Heart left ventricle (tissue), 16 donors: ENCODE measurements around the gene MELK. TPM values are rescaled to one million over a fixed set of nuclear protein-coding genes. Genes with fewer than 3 reads are reported as not detected.

Experiments used
- ATAC-seq, 4 donors: fragments of 200-7000 bp; cut with Tn5 transposase; one replicate each; pipeline ENCODE4 v1.9.1; 2020 to 2022; ENCODE audit warnings: moderate library complexity in 4 of 4, mild to moderate bottlenecking in 3 of 4, moderate number of reproducible peaks in 1 of 4
- DNase-seq, 5 donors: peaks; one replicate each; pipeline ENCODE4 v3.0.0-alpha.2; 2020
- H3K27ac ChIP-seq, 12 donors: fragments of 200-600 bp; sonication (generic) in 4 of 12; one replicate each; pipeline versions ENCODE4 v1.5.0 to v1.8.0; 2016 to 2022; ENCODE audit warnings: mild to moderate bottlenecking in 2 of 12
- H3K27me3 ChIP-seq, 9 donors: fragments of 200-600 bp; sonication (generic) in 2 of 9; one replicate each; pipeline versions ENCODE4 v1.5.1 to v1.8.0; 2016 to 2022; ENCODE audit warnings: mild to moderate bottlenecking in 3 of 9
- H3K36me3 ChIP-seq, 9 donors: fragments of 200-600 bp; sonication (generic) in 2 of 9; one replicate each; pipeline versions ENCODE4 v1.5.0 to v1.8.0; 2018 to 2022; ENCODE audit warnings: mild to moderate bottlenecking in 2 of 9
- H3K4me1 ChIP-seq, 12 donors: fragments of 200-600 bp; sonication (generic) in 4 of 12; one replicate each; pipeline versions ENCODE4 v1.5.0 to v1.8.0; 2016 to 2022; ENCODE audit warnings: mild to moderate bottlenecking in 3 of 12
- H3K4me3 ChIP-seq, 12 donors: fragments of 200-600 bp; sonication (generic) in 4 of 12; one replicate each; pipeline versions ENCODE4 v1.5.0 to v1.8.0; 2017 to 2022; ENCODE audit warnings: mild to moderate bottlenecking in 9 of 12, moderate library complexity in 4 of 12
- H3K9me3 ChIP-seq, 12 donors: fragments of 200-600 bp; sonication (generic) in 4 of 12; one replicate each; pipeline versions ENCODE4 v1.5.0 to v1.8.0; 2016 to 2022; ENCODE audit warnings: mild to moderate bottlenecking in 1 of 12
- POLR2A ChIP-seq, 2 donors: fragments of 450-650 bp; IDR thresholded peaks; one replicate each; pipeline ENCODE4 v1.6.1; 2017; ENCODE audit warnings: antibody characterized with exemption in 2 of 2, mild to moderate bottlenecking in 2 of 2, moderate library complexity in 2 of 2
- WGBS, 4 donors: extraction: QIAGEN DNeasy Blood & Tissue Kit in 2 of 4; methylation state at CpG; one replicate each; pipeline versions ENCODE4 v1.1.5 to v1.1.7; 2013 to 2018; 5-methylcytosine and 5-hydroxymethylcytosine counted together
- intact Hi-C, 10 donors: fragments of 100-400 bp; cut with DNase I; formaldehyde crosslinking; loops; one replicate each; pipeline versions ENCODE4 v1.11.1 to v1.14.2; 2022
- polyA plus RNA-seq, 2 donors: library from polyadenylated mRNA; stranded (reverse); fragments of 200-250 nt; gene quantifications; one replicate each; pipeline ENCODE4 v1.2.3, GENCODE V29; 2013
- total RNA-seq, 9 donors: library from RNA; depleted of rRNA in 2 of 9; stranded (reverse); fragments of >200 nt in 2 of 9; fragmentation: NEBNext Ultra II Directional in 3 of 9; extraction: Animal tissue kit (Norgen Biotek cat#: 25700) in 3 of 9; gene quantifications; one replicate each; pipeline versions ENCODE4 v1.1.0 to v1.2.4, GENCODE V29; 2016 to 2023
- TF ChIP-seq, protein P1 (sequence below), 12 donors: fragments of 200-600 bp; sonication (generic) in 4 of 12; IDR thresholded peaks; one replicate each; pipeline versions ENCODE4 v1.5.0 to v1.8.0; 2018 to 2022; ENCODE audit warnings: antibody characterized with exemption in 12 of 12, mild to moderate bottlenecking in 5 of 12
- donor health status: ischemic (EF 13 %, LVEDD 7.1; RV severe dilation, severe dysfunction).
- donor health status: healthy with polysubstance abuse.
- donor health status: DM: no; HTN: yes; CAD: no.
- donor health status: DM: no; HTN: no; CAD: no.
- donor health status: ischemic (EF 25% LVEDD 6.9; RV normal size, moderate dysfunction).
- donor health status: ischemic (EF 25% LVEDD 5.7; RV mildly dilated, moderate dysfunction).
- donor health status: healthy.
- donor health status: DM: yes; HTN: yes; CAD: no.
- donor health status: ischemic (EF 35%, LVEDD 5.7; RV mildly dilated, moderate dysfunction).
- donor health status: nonischemic (EF 11% LVEDD 7.7; RV severe dilation, severe dysfunction).
- donor health status: DM: yes; HTN: yes; CAD: no.
- donor health status: PGD.
- donor health status: ischemic (EF 29% LVEDD 5.4; RV normal size, mild dysfunction).
- donor health status: nonischemic (EF 23%, LVEDD 6.1; RV moderate dilation, normal function).

Gene MELK
- total and polyA plus RNA-seq, 11 donors: 0.27 to 5.3 (median 0.53) TPM; not detected in 5

DNA sequence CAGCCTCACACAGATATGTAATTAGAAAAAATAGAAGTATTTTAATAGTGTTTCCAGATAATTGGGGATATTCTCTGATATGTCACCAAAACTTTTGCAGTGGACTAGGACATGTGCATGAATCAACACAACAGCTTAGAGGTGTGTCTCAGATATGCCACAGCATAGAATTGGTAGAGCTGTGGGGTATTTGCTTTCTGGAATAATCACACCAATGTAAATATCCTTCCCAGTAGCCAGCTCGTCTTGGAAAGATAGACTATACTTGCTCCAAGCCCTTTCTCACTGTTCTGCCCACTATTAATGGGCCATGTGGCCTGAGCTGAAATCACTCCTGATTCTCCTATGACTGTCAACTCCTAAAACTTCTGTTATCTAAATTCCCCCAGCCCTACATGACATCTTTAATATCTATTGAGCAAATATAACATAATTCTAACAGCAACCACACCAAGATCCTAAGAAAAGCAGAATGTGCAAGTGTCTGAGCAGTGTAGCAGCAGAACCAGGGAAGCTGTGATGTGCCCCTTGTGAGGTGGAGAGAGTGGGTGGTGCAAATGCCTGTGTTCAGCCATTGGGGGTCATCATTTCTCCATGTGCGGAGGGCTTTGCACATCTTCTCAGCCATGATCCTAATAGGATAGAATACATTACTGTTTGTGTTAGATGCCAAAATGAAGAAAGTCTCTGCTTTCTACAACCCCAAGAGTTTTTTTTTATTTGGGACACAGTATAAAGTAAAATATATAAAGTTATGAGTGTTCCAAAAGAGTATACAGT lies 65.0 kb downstream of the MELK start:
- H3K9me3 ChIP-seq: no peaks in the 10 kb centered on the region
- no peaks in the 10 kb centered on the region for H3K27me3 ChIP-seq
- no peak overlapping the region for H3K4me3 ChIP-seq
- no peaks in the 10 kb centered on the region for H3K36me3 ChIP-seq
- intact Hi-C loops: no loop called here
- ATAC-seq (no peak), DNase-seq (no peak)
- no peak overlapping the region for H3K27ac ChIP-seq
- no peak for TF ChIP-seq POLR2A (IDR thresholded peaks at IDR 0.05)
- TF ChIP-seq, protein P1, sequence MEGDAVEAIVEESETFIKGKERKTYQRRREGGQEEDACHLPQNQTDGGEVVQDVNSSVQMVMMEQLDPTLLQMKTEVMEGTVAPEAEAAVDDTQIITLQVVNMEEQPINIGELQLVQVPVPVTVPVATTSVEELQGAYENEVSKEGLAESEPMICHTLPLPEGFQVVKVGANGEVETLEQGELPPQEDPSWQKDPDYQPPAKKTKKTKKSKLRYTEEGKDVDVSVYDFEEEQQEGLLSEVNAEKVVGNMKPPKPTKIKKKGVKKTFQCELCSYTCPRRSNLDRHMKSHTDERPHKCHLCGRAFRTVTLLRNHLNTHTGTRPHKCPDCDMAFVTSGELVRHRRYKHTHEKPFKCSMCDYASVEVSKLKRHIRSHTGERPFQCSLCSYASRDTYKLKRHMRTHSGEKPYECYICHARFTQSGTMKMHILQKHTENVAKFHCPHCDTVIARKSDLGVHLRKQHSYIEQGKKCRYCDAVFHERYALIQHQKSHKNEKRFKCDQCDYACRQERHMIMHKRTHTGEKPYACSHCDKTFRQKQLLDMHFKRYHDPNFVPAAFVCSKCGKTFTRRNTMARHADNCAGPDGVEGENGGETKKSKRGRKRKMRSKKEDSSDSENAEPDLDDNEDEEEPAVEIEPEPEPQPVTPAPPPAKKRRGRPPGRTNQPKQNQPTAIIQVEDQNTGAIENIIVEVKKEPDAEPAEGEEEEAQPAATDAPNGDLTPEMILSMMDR (IDR thresholded peaks at IDR 0.05): no peak
- WGBS, 4 donors: 83 to 91% (median 88%) methylated on average over 2 of the region's 2 CpGs
- H3K4me1 ChIP-seq: no peaks in the 10 kb centered on the region

DNA sequence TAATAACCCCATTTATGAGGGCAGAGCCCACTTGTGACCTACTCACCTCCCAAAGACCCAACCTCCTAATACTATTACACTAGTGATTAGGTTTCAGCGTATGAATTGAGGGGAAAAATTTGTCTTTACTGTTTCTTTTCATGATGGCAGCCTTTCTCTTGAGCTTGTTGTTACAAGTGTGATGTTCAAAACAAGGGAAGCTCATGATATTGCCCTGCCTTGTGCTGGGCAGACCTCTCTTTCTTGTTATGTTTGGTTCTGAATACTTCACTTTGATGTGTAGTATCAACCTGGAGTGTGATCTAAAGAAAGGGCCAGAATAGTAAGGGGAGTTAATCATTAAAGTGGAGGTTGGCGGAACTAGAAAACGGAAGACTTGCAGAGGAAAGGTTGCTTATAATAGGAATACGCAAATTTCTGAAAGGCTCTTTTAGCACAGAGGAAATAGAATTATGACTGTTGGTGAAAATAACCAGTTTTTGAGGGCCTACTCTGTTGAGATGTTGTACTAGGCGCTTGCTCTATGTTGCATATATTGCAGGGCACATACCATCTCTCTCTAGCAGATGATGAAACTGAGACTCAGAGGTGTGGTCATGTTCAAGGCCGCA lies 68.2 kb downstream of the MELK start:
- 97 to 99% (median 98%) methylated on average over 6 of the region's 6 CpGs for WGBS, 4 donors
- TF ChIP-seq POLR2A (IDR thresholded peaks at IDR 0.05): no peak
- TF ChIP-seq, protein P1 (IDR thresholded peaks at IDR 0.05): no peak
- Histone ChIP-seq H3K4me3 (no peak overlapping the region), H3K27me3 (no peaks in the 10 kb centered on the region), H3K27ac (no peak overlapping the region), H3K4me1 (no peaks in the 10 kb centered on the region), H3K36me3 (no peaks in the 10 kb centered on the region), H3K9me3 (no peaks in the 10 kb centered on the region)
- intact Hi-C loops: no loop called here
- DNase-seq: no peak
- no peak for ATAC-seq

DNA sequence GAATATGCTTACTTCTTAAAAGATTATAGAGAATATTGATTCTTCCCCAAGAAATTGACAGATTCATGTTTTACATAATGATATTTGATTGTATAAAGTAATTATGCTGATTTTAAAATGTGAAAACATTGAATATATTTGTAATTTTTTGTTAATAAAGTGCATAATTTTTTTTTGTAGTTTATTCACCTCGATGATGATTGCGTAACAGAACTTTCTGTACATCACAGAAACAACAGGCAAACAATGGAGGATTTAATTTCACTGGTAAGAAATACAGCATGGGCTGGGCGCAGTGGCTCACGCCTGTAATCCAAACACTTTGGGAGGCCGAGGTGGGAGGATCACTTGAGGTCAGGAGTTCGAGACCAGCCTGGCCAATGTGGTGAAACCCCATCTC lies 70.1 kb downstream of the MELK start:
- no peak for TF ChIP-seq POLR2A (IDR thresholded peaks at IDR 0.05)
- TF ChIP-seq, protein P1 (IDR thresholded peaks at IDR 0.05): no peak
- WGBS, 4 donors: 97 to 98% (median 98%) methylated on average over 6 of the region's 6 CpGs
- no peaks in the 10 kb centered on the region for H3K9me3 ChIP-seq
- H3K4me1 ChIP-seq: no peaks in the 10 kb centered on the region
- DNase-seq: no peak
- ATAC-seq: no peak
- intact Hi-C loops: no loop called here
- H3K27me3 ChIP-seq: no peaks in the 10 kb centered on the region
- no peak overlapping the region for H3K27ac ChIP-seq
- no peaks in the 10 kb centered on the region for H3K36me3 ChIP-seq
- H3K4me3 ChIP-seq: no peak overlapping the region

DNA sequence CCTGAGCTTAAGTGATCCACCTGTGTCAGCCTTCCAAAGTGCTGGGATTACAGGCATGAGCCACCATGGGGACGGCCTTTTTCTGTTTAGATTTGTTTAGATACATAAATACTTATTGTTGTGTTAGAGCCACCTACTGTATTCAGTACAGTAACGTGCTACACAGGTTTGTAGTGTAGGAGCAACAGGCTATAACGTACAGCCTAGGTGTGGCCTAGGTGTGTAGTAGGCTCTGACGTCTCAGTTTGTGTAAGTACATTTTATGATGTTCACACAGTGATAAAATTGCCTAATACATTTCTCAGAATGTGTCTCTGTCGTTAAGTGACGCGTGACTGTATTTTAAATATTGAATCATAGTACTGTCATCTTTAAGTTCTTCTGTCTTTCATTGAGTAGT lies 84.1 kb downstream of the MELK start:
- TF ChIP-seq, protein P1 (IDR thresholded peaks at IDR 0.05): no peak
- TF ChIP-seq POLR2A (IDR thresholded peaks at IDR 0.05): no peak
- intact Hi-C loops: no loop called here
- Histone ChIP-seq H3K9me3 (peaks cover 0 to 7% (median 0%) of the 10 kb centered on the region in 12 donors), H3K27me3 (no peaks in the 10 kb centered on the region), H3K4me3 (no peak overlapping the region), H3K36me3 (peaks cover 0 to 4% (median 0%) of the 10 kb centered on the region in 9 donors), H3K27ac (no peak overlapping the region), H3K4me1 (no peaks in the 10 kb centered on the region)
- DNase-seq (no peak), ATAC-seq (no peak)
- 95 to 97% (median 96%) methylated on average over 7 of the region's 7 CpGs for WGBS, 4 donors
